Transverse colon (tissue), 4 donors: ENCODE results near the gene STAG1. TPM values are rescaled to one million over a fixed set of nuclear protein-coding genes. Genes with fewer than 3 reads are reported as not detected.
"Not testable (repeated sequence)": the region's sequence is repeated elsewhere in the genome, so short reads cannot be mapped to it uniquely, and the experiment has no call there.

Experiments used
- DNase-seq: peaks from one replicate; pipeline ENCODE4 v3.0.0-alpha.2; 2019
- H3K27ac ChIP-seq, 4 donors: fragments of 200-600 bp; sonication (generic); 2 replicates each; pipeline ENCODE4 v1.5.1; 2016 to 2018; ENCODE audit warnings: inconsistent platforms in 4 of 4
- H3K27me3 ChIP-seq: fragments of 200-600 bp; sonication (generic); 2 replicates; pipeline ENCODE4 v1.5.1; 2017; ENCODE audit warnings: inconsistent platforms
- H3K36me3 ChIP-seq, 4 donors: fragments of 200-600 bp; sonication (generic); 2 replicates each; pipeline ENCODE4 v1.5.1; 2017 to 2019; ENCODE audit warnings: inconsistent platforms in 4 of 4
- H3K4me1 ChIP-seq, 4 donors: fragments of 200-600 bp; sonication (generic); 2 replicates each; pipeline ENCODE4 v1.5.1; 2017 to 2020; ENCODE audit warnings: inconsistent platforms in 4 of 4
- H3K4me3 ChIP-seq, 4 donors: fragments of 200-600 bp; sonication (generic); 1 replicate in 1 of 4; 2 replicates in 3 of 4; pipeline versions ENCODE4 v1.5.1 to v1.6.1; 2017 to 2019; ENCODE audit warnings: inconsistent platforms in 4 of 4
- H3K9me3 ChIP-seq, 2 donors: fragments of 200-600 bp; sonication (generic); 2 replicates each; pipeline ENCODE4 v1.5.1; 2017 to 2019; ENCODE audit warnings: inconsistent platforms in 2 of 2
- EP300 ChIP-seq: sonication (generic); formaldehyde crosslinking; IDR thresholded peaks from one replicate; pipeline ENCODE4 v1.6.1; 2017; ENCODE audit warnings: antibody characterized with exemption, low read depth
- POLR2A ChIP-seq: fragments of 450-650 bp; IDR thresholded peaks from one replicate; pipeline ENCODE4 v1.6.1; 2016; ENCODE audit warnings: antibody characterized with exemption, mild to moderate bottlenecking, moderate library complexity
- POLR2AphosphoS5 ChIP-seq, 3 donors: sonication (generic); formaldehyde crosslinking; IDR thresholded peaks; one replicate each; pipeline ENCODE4 v1.6.1; 2016; ENCODE audit warnings: antibody characterized with exemption in 3 of 3
- WGBS, 2 donors: methylation state at CpG; one replicate each; pipeline ENCODE4 v1.1.5; 2018; ENCODE audit warnings: low coverage in 1 of 2; 5-methylcytosine and 5-hydroxymethylcytosine counted together
- in situ Hi-C, 4 donors: fragments of 200-750 bp; cut with MboI; loops; one replicate each; pipeline versions ENCODE4 v1.15.0 to v1.15.1; 2017; ENCODE audit warnings: low sequenced_read_pairs in 3 of 4, low pct_ligation_motif_present in 1 of 4, low pct_unique_long_range_greater_than_20kb in 1 of 4
- intact Hi-C: fragments of 100-400 bp; cut with DNase I; formaldehyde crosslinking; loops from one replicate; pipeline ENCODE4 v1.15.1; 2023; ENCODE audit warnings: low total_unique reads
- total RNA-seq, 4 donors: library from RNA; depleted of rRNA; stranded (reverse); fragments of >200 nt; gene quantifications; one replicate each; pipeline ENCODE4 v1.1.0, GENCODE V29; 2016
- TF ChIP-seq, protein P1 (sequence below), 5 experiments: fragments of 200-600 bp in 3 of 5; fragments of 450-650 bp in 2 of 5; sonication (generic) in 3 of 5; IDR thresholded peaks; 1 replicate in 2 of 5; 2 replicates in 3 of 5; pipeline ENCODE4 v1.5.1; 2016 to 2017; ENCODE audit warnings: antibody characterized with exemption in 5 of 5, inconsistent platforms in 3 of 5, mild to moderate bottlenecking in 2 of 5, moderate library complexity in 1 of 5

Gene STAG1
- total RNA-seq, 4 donors from 2014 or later, result 14.5 to 57.2 (median 42.2) TPM

DNA sequence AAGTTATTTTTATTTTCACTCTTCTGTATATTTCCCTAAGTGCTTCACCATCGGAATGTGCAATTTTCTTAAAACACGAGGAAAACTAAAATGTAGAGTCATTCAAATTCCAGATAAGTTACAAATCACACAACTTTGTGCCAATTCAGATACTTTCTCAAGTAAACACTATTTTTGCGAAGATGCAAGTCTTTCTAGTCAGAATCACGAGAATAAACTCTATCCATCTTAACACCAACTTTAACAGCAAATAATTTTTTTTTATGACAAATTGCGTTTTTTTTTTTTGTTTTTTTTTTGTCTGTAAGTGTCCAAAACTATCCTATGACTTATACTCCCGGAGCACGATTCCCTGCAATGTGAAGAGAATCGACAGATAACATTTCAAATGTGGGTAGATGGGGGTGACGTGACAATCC is 1.3 kb downstream of the STAG1 start:
- no peaks in the 10 kb centered on the region for H3K36me3 ChIP-seq
- peaks cover 8 to 41% (median 31%) of the 10 kb centered on the region in 4 donors for H3K4me1 ChIP-seq
- H3K27ac ChIP-seq, result peak overlapping the region; percentile 88 to 99 (median 96)
- peak overlapping the region; percentile 85 to 93 (median 90) for H3K4me3 ChIP-seq
- intact Hi-C loops, result loop anchor here (5.0 to 10.0 kb wide), 2 partner anchors 261 to 336 kb away; no protein-coding TSS in a partner anchor
- WGBS, 2 donors, result 2% methylated on average over 9 of the region's 9 CpGs
- H3K27me3 ChIP-seq, result no peaks in the 10 kb centered on the region
- no peak for DNase-seq
- TF ChIP-seq POLR2AphosphoS5 (IDR thresholded peaks at IDR 0.05) (no peak), EP300 (no peak), POLR2A (no peak)
- TF ChIP-seq, protein P1, sequence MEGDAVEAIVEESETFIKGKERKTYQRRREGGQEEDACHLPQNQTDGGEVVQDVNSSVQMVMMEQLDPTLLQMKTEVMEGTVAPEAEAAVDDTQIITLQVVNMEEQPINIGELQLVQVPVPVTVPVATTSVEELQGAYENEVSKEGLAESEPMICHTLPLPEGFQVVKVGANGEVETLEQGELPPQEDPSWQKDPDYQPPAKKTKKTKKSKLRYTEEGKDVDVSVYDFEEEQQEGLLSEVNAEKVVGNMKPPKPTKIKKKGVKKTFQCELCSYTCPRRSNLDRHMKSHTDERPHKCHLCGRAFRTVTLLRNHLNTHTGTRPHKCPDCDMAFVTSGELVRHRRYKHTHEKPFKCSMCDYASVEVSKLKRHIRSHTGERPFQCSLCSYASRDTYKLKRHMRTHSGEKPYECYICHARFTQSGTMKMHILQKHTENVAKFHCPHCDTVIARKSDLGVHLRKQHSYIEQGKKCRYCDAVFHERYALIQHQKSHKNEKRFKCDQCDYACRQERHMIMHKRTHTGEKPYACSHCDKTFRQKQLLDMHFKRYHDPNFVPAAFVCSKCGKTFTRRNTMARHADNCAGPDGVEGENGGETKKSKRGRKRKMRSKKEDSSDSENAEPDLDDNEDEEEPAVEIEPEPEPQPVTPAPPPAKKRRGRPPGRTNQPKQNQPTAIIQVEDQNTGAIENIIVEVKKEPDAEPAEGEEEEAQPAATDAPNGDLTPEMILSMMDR (IDR thresholded peaks at IDR 0.05), result no peak
- in situ Hi-C loops, result loop anchor here in 2 of 4 donors (10.0 kb wide), 2 partner anchors 264 to 356 kb away; no protein-coding TSS in a partner anchor
- no peaks in the 10 kb centered on the region for H3K9me3 ChIP-seq

DNA sequence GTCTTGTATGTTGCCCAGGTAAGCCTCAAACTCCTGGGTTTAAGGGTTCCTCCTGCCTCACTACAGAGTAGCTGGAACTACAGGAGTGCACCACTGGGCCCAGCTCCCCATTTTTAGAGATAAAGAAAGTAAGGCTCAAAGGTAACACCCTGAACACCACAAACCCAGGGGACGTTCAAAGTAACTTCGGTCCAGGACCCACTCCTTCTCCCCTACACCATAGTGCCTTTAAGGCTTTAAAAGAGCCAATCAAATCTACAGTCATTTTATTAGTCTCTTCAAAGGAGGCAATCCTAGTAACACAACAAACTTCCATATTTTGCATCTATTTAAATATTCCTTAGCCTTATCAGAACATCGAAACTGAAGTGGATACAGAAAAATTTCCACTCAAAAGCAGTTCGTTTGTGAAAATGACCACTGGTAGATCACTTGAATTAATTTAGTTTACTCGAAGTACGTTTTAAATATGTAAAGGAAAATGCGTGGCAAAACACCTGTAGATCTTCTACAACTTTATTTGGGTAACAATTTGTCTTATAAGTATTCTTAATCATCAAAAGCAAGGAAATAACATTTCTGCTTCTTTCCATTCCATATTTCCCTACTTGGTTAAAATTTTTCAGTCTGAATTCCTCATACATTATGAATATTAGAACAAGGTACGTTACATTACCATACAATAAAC is 1.8 kb downstream of the STAG1 start:
- no peak for DNase-seq
- intact Hi-C loops (loop anchor here (5.0 to 10.0 kb wide), 2 partner anchors 262 to 336 kb away; no protein-coding TSS in a partner anchor), in situ Hi-C loops (loop anchor here in 2 of 4 donors (10.0 kb wide), 2 partner anchors 264 to 356 kb away; no protein-coding TSS in a partner anchor)
- TF ChIP-seq, protein P1 (IDR thresholded peaks at IDR 0.05), result no peak
- TF ChIP-seq EP300 (no peak), POLR2AphosphoS5 (IDR thresholded peaks at IDR 0.05) (no peak), POLR2A (no peak)
- H3K27me3 ChIP-seq, result no peaks in the 10 kb centered on the region
- H3K36me3 ChIP-seq, result no peaks in the 10 kb centered on the region
- H3K27ac ChIP-seq, result peak overlapping the region; percentile 88 to 99 (median 96)
- no peaks in the 10 kb centered on the region for H3K9me3 ChIP-seq
- WGBS, 2 donors, result 4 to 5% methylated on average over 8 of the region's 8 CpGs
- peak overlapping the region in 3 of 4 donors; percentile 90 to 93 (median 91) for H3K4me3 ChIP-seq
- H3K4me1 ChIP-seq, result peaks cover 8 to 45% (median 31%) of the 10 kb centered on the region in 4 donors

DNA sequence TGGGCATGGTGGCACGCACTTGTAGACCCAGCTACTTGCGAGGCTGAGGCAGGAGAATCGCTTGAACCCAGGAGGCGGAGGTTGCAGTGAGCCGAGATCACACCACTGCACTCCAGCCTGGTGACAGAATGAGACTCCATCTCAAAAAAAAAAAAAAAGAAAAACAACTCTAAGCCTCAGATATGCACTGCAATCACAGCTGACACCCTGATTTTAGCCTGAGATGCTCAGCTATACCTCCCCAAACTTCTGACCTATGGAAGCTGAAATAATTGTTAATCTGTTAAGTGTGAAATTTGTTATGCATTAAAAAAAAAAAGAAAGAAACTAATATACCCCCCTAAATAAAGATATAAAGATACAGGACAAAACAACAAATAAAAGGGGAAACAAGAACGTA is 2.6 kb downstream of the STAG1 start:
- peak overlapping the region; percentile 88 to 99 (median 96) for H3K27ac ChIP-seq
- not testable (repeated sequence) for DNase-seq, H3K27me3 ChIP-seq, H3K9me3 ChIP-seq, H3K36me3 ChIP-seq
- in situ Hi-C loops, result loop anchor here (10.0 to 25.0 kb wide), 5 partner anchors 265 to 675 kb away; no protein-coding TSS in a partner anchor
- intact Hi-C loops, result loop anchor here (5.0 to 10.0 kb wide), 2 partner anchors 263 to 335 kb away; no protein-coding TSS in a partner anchor
- peaks cover 8 to 45% (median 31%) of the 10 kb centered on the region in 4 donors for H3K4me1 ChIP-seq
- H3K4me3 ChIP-seq, result peak overlapping the region in 1 of 4 donors; percentile 90
- WGBS, 2 donors, result 73 to 79% methylated on average over 5 to 6 of the region's 6 CpGs

DNA sequence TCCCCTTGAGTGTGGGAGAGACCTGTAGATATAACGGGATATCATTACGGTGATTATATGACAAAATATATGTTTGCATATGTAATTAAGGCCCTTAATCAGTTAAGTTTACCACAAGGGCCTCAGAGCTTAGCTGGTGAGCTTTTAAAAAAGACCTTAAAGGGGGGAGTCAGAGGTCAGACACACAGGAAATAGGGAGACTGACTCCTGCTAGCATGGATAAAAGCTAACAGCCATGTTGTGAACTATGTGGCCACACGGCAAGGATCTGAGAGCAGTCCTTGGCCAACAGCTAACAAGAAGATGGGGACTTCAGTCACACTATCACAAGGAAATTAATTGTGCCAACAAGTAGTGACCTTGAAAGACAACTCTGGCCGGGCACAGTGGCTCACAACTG is 3.1 kb downstream of the STAG1 start:
- intact Hi-C loops, result no loop called here
- DNase-seq, result no peak
- in situ Hi-C loops, result loop anchor here (10.0 to 25.0 kb wide), 4 partner anchors 354 to 674 kb away; no protein-coding TSS in a partner anchor
- Histone ChIP-seq H3K9me3 (no peaks in the 10 kb centered on the region), H3K4me3 (no peak overlapping the region), H3K27ac (peak overlapping the region in 3 of 4 donors; percentile 16 to 88 (median 23)), H3K36me3 (no peaks in the 10 kb centered on the region), H3K27me3 (no peaks in the 10 kb centered on the region), H3K4me1 (peaks cover 8 to 40% (median 30%) of the 10 kb centered on the region in 4 donors)
- 81 to 84% methylated on average over 4 of the region's 4 CpGs for WGBS, 2 donors
- TF ChIP-seq EP300, result no peak
- no peak for TF ChIP-seq POLR2A
- TF ChIP-seq, protein P1 (IDR thresholded peaks at IDR 0.05), result no peak
- no peak for TF ChIP-seq POLR2AphosphoS5 (IDR thresholded peaks at IDR 0.05)
